Right hindlimb (tissue), 1 donor: ENCODE measurements around the gene IL26.
"Not testable (repeated sequence)": the region's sequence is repeated elsewhere in the genome, so short reads cannot be mapped to it uniquely, and the experiment has no call there.

ENCODE experiments used
- DNase-seq: peaks from one replicate; pipeline ENCODE4 v3.0.0-alpha.2; 2018

IL26 gene

GRCh38 chr12:68239309-68239982 is 13.8 kb upstream of the IL26 start:
- no peak for DNase-seq

- no peak for DNase-seq
Observed at GRCh38 chr12:68237619-68238018, 12.0 kb upstream of the IL26 start.

- DNase-seq = no peak
Observed at GRCh38 chr12:68237078-68237477, 11.5 kb upstream of the IL26 start.

- no peak for DNase-seq
Observed at GRCh38 chr12:68236421-68237059, 10.9 kb upstream of the IL26 start.

GRCh38 chr12:68235576-68235975 is 10.0 kb upstream of the IL26 start:
- DNase-seq = no peak

- no peak for DNase-seq
Observed at GRCh38 chr12:68234140-68234539, 8.5 kb upstream of the IL26 start.

GRCh38 chr12:68233498-68233897 is 7.9 kb upstream of the IL26 start:
- no peak for DNase-seq

GRCh38 chr12:68231691-68232090 is 6.1 kb upstream of the IL26 start:
- DNase-seq = no peak

GRCh38 chr12:68231229-68231628 is 5.6 kb upstream of the IL26 start:
- DNase-seq = no peak

- DNase-seq = no peak
Observed at GRCh38 chr12:68229956-68230355, 4.3 kb upstream of the IL26 start.

GRCh38 chr12:68227356-68227755 is 1.7 kb upstream of the IL26 start:
- no peak for DNase-seq

- no peak for DNase-seq
Observed at GRCh38 chr12:68224613-68225285, 861 bp downstream of the IL26 start.

GRCh38 chr12:68223067-68223747 is 2.4 kb downstream of the IL26 start:
- DNase-seq = peak; percentile 86

GRCh38 chr12:68222326-68222725 is 3.3 kb downstream of the IL26 start:
- DNase-seq = no peak

- no peak for DNase-seq
Observed at GRCh38 chr12:68221497-68221896, 4.1 kb downstream of the IL26 start.

GRCh38 chr12:68210875-68211274 is 14.7 kb downstream of the IL26 start:
- no peak for DNase-seq

- not testable (repeated sequence) for DNase-seq
Observed at GRCh38 chr12:68209048-68209728, 16.4 kb downstream of the IL26 start.

- DNase-seq = no peak
Observed at GRCh38 chr12:68207276-68207675, 18.3 kb downstream of the IL26 start.

GRCh38 chr12:68206446-68206845 is 19.2 kb downstream of the IL26 start:
- no peak for DNase-seq

GRCh38 chr12:68203460-68203875 is 22.1 kb downstream of the IL26 start:
- no peak for DNase-seq

GRCh38 chr12:68200854-68201253 is 24.8 kb downstream of the IL26 start:
- DNase-seq = no peak

- DNase-seq = no peak
Observed at GRCh38 chr12:68199127-68199526, 26.5 kb downstream of the IL26 start.

GRCh38 chr12:68198507-68199086 is 27.0 kb downstream of the IL26 start:
- DNase-seq = no peak
